Neural cell (in vitro differentiated cells): ENCODE measurements around the gene CCDC83.

Experiments
- TF ChIP-seq, protein P1 (sequence below): fragments of 450-650 bp; IDR thresholded peaks from 2 replicates; pipeline ENCODE4 v1.5.1; 2014; ENCODE audit warnings: antibody characterized with exemption, mild to moderate bottlenecking, moderate library complexity; ENCODE audit not compliant: poor library complexity, severe bottlenecking
- TF ChIP-seq, protein P2 (sequence below): IDR thresholded peaks from 2 replicates; pipeline ENCODE4 v1.6.1; 2012; ENCODE audit warnings: borderline replicate concordance

DNA sequence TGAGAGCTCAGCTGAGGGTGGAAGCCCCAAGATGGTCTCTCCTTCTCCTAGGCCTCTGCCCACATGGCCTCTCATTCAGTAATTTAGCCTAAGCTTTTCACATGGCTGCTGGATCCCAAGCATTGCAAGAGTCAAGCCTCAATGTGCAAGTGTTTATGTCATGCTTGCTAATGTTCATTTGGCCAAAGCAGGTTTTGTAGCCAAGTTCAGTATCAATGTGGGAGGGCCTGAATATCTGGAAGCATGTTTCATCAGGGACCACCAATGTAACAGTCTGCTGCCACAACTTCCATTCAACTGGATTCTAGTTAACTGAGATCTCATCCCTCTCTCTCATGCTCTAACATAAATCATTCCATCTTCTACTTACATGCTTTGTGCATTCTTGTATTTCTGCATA lies 35.7 kb upstream of the CCDC83 start:
- TF ChIP-seq, protein P1, sequence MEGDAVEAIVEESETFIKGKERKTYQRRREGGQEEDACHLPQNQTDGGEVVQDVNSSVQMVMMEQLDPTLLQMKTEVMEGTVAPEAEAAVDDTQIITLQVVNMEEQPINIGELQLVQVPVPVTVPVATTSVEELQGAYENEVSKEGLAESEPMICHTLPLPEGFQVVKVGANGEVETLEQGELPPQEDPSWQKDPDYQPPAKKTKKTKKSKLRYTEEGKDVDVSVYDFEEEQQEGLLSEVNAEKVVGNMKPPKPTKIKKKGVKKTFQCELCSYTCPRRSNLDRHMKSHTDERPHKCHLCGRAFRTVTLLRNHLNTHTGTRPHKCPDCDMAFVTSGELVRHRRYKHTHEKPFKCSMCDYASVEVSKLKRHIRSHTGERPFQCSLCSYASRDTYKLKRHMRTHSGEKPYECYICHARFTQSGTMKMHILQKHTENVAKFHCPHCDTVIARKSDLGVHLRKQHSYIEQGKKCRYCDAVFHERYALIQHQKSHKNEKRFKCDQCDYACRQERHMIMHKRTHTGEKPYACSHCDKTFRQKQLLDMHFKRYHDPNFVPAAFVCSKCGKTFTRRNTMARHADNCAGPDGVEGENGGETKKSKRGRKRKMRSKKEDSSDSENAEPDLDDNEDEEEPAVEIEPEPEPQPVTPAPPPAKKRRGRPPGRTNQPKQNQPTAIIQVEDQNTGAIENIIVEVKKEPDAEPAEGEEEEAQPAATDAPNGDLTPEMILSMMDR, result no peak
- TF ChIP-seq, protein P2, sequence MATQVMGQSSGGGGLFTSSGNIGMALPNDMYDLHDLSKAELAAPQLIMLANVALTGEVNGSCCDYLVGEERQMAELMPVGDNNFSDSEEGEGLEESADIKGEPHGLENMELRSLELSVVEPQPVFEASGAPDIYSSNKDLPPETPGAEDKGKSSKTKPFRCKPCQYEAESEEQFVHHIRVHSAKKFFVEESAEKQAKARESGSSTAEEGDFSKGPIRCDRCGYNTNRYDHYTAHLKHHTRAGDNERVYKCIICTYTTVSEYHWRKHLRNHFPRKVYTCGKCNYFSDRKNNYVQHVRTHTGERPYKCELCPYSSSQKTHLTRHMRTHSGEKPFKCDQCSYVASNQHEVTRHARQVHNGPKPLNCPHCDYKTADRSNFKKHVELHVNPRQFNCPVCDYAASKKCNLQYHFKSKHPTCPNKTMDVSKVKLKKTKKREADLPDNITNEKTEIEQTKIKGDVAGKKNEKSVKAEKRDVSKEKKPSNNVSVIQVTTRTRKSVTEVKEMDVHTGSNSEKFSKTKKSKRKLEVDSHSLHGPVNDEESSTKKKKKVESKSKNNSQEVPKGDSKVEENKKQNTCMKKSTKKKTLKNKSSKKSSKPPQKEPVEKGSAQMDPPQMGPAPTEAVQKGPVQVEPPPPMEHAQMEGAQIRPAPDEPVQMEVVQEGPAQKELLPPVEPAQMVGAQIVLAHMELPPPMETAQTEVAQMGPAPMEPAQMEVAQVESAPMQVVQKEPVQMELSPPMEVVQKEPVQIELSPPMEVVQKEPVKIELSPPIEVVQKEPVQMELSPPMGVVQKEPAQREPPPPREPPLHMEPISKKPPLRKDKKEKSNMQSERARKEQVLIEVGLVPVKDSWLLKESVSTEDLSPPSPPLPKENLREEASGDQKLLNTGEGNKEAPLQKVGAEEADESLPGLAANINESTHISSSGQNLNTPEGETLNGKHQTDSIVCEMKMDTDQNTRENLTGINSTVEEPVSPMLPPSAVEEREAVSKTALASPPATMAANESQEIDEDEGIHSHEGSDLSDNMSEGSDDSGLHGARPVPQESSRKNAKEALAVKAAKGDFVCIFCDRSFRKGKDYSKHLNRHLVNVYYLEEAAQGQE, result no peak
